ENCODE measurements around the gene TACC2. TPM values are rescaled to one million over a fixed set of nuclear protein-coding genes. Genes with fewer than 3 reads are reported as not detected.

The TACC2 gene
- total RNA-seq, 2 experiments from 2014 or later = not detected

- H3K4me1 Mint-ChIP-seq (ENCODE audit: low read depth) = peaks cover 6% of the 10 kb centered on the region
- no peaks in the 10 kb centered on the region for H3K36me3 Mint-ChIP-seq (ENCODE audit: low read depth)
- H3K4me3 Mint-ChIP-seq = peak overlapping the region; percentile 5
- peaks cover 32% of the 10 kb centered on the region for H3K27me3 Mint-ChIP-seq (ENCODE audit: low read depth)
- DNase-seq = no peak
- H3K9me3 Mint-ChIP-seq = no peaks in the 10 kb centered on the region
- H3K27ac Mint-ChIP-seq = no peak overlapping the region
- intact Hi-C loops (cut with micrococcal nuclease) = no loop called here
- CTCF ChIA-PET = no interaction called here
Measured at GRCh38 chr10:122113945-122114747, 125.2 kb downstream of the TACC2 start.

- Mint-ChIP-seq H3K9me3 (no peaks in the 10 kb centered on the region), H3K4me1 (ENCODE audit: low read depth) (peaks cover 6% of the 10 kb centered on the region), H3K4me3 (no peak overlapping the region), H3K36me3 (ENCODE audit: low read depth) (no peaks in the 10 kb centered on the region), H3K27ac (no peak overlapping the region), H3K27me3 (ENCODE audit: low read depth) (peaks cover 32% of the 10 kb centered on the region)
- CTCF ChIA-PET = interaction anchor here (0.8 kb wide), 1 partner anchor 11 kb away, joined by 7 read pairs; no protein-coding TSS in a partner anchor
- no peak for DNase-seq
- intact Hi-C loops (cut with micrococcal nuclease) = no loop called here
Measured at GRCh38 chr10:122115874-122116273, 126.9 kb downstream of the TACC2 start.

GRCh38 chr10:122116331-122116730 is 127.4 kb downstream of the TACC2 start:
- H3K4me1 Mint-ChIP-seq (ENCODE audit: low read depth) = peaks cover 6% of the 10 kb centered on the region
- no peaks in the 10 kb centered on the region for H3K36me3 Mint-ChIP-seq (ENCODE audit: low read depth)
- DNase-seq = no peak
- peaks cover 28% of the 10 kb centered on the region for H3K27me3 Mint-ChIP-seq (ENCODE audit: low read depth)
- no peak overlapping the region for H3K4me3 Mint-ChIP-seq
- H3K9me3 Mint-ChIP-seq = no peaks in the 10 kb centered on the region
- CTCF ChIA-PET = interaction anchor here (0.8 kb wide), 1 partner anchor 12 kb away, joined by 7 read pairs; no protein-coding TSS in a partner anchor
- no peak overlapping the region for H3K27ac Mint-ChIP-seq
- intact Hi-C loops (cut with micrococcal nuclease) = no loop called here

- CTCF ChIA-PET = no interaction called here
- intact Hi-C loops (cut with micrococcal nuclease) = no loop called here
- no peaks in the 10 kb centered on the region for H3K36me3 Mint-ChIP-seq (ENCODE audit: low read depth)
- H3K27ac Mint-ChIP-seq = no peak overlapping the region
- H3K4me1 Mint-ChIP-seq (ENCODE audit: low read depth) = peaks cover 4% of the 10 kb centered on the region
- no peak overlapping the region for H3K4me3 Mint-ChIP-seq
- no peaks in the 10 kb centered on the region for H3K9me3 Mint-ChIP-seq
- DNase-seq = no peak
- H3K27me3 Mint-ChIP-seq (ENCODE audit: low read depth) = peaks cover 19% of the 10 kb centered on the region
Measured at GRCh38 chr10:122117475-122117874, 128.5 kb downstream of the TACC2 start.

- Mint-ChIP-seq H3K27me3 (ENCODE audit: low read depth) (peaks cover 4% of the 10 kb centered on the region), H3K9me3 (no peaks in the 10 kb centered on the region), H3K36me3 (ENCODE audit: low read depth) (no peaks in the 10 kb centered on the region), H3K4me1 (ENCODE audit: low read depth) (no peaks in the 10 kb centered on the region), H3K27ac (no peak overlapping the region), H3K4me3 (no peak overlapping the region)
- CTCF ChIA-PET = interaction anchor here (0.8 kb wide), 1 partner anchor 1175 kb away, joined by 3 read pairs; no protein-coding TSS in a partner anchor
- no peak for DNase-seq
- intact Hi-C loops (cut with micrococcal nuclease) = no loop called here
Measured at GRCh38 chr10:122120008-122120744, 131.2 kb downstream of the TACC2 start.

GRCh38 chr10:122121059-122121458 is 132.1 kb downstream of the TACC2 start:
- CTCF ChIA-PET = no interaction called here
- no peak for DNase-seq
- intact Hi-C loops (cut with micrococcal nuclease) = no loop called here
- Mint-ChIP-seq H3K4me1 (ENCODE audit: low read depth) (no peaks in the 10 kb centered on the region), H3K27me3 (ENCODE audit: low read depth) (no peaks in the 10 kb centered on the region), H3K27ac (no peak overlapping the region), H3K36me3 (ENCODE audit: low read depth) (no peaks in the 10 kb centered on the region), H3K4me3 (no peak overlapping the region), H3K9me3 (no peaks in the 10 kb centered on the region)

GRCh38 chr10:122122493-122122892 is 133.5 kb downstream of the TACC2 start:
- H3K4me3 Mint-ChIP-seq = no peak overlapping the region
- no peaks in the 10 kb centered on the region for H3K4me1 Mint-ChIP-seq (ENCODE audit: low read depth)
- no peak for DNase-seq
- H3K27ac Mint-ChIP-seq = no peak overlapping the region
- no peaks in the 10 kb centered on the region for H3K27me3 Mint-ChIP-seq (ENCODE audit: low read depth)
- intact Hi-C loops (cut with micrococcal nuclease) = no loop called here
- CTCF ChIA-PET = no interaction called here
- H3K36me3 Mint-ChIP-seq (ENCODE audit: low read depth) = no peaks in the 10 kb centered on the region
- H3K9me3 Mint-ChIP-seq = no peaks in the 10 kb centered on the region

GRCh38 chr10:122123186-122123585 is 134.2 kb downstream of the TACC2 start:
- intact Hi-C loops (cut with micrococcal nuclease) = no loop called here
- Mint-ChIP-seq H3K27ac (no peak overlapping the region), H3K27me3 (ENCODE audit: low read depth) (peaks cover 5% of the 10 kb centered on the region), H3K4me3 (no peak overlapping the region), H3K9me3 (no peaks in the 10 kb centered on the region), H3K36me3 (ENCODE audit: low read depth) (no peaks in the 10 kb centered on the region), H3K4me1 (ENCODE audit: low read depth) (no peaks in the 10 kb centered on the region)
- CTCF ChIA-PET = interaction anchor here (0.6 kb wide), 1 partner anchor 424 kb away, joined by 3 read pairs; no protein-coding TSS in a partner anchor
- no peak for DNase-seq

GRCh38 chr10:122124342-122124741 is 135.4 kb downstream of the TACC2 start:
- CTCF ChIA-PET = no interaction called here
- Mint-ChIP-seq H3K4me3 (no peak overlapping the region), H3K27me3 (ENCODE audit: low read depth) (peaks cover 6% of the 10 kb centered on the region), H3K9me3 (no peaks in the 10 kb centered on the region), H3K27ac (no peak overlapping the region), H3K4me1 (ENCODE audit: low read depth) (no peaks in the 10 kb centered on the region), H3K36me3 (ENCODE audit: low read depth) (no peaks in the 10 kb centered on the region)
- intact Hi-C loops (cut with micrococcal nuclease) = no loop called here
- no peak for DNase-seq

GRCh38 chr10:122124808-122125207 is 135.8 kb downstream of the TACC2 start:
- DNase-seq = no peak
- Mint-ChIP-seq H3K27ac (no peak overlapping the region), H3K36me3 (ENCODE audit: low read depth) (no peaks in the 10 kb centered on the region), H3K27me3 (ENCODE audit: low read depth) (peaks cover 7% of the 10 kb centered on the region), H3K9me3 (no peaks in the 10 kb centered on the region), H3K4me1 (ENCODE audit: low read depth) (no peaks in the 10 kb centered on the region), H3K4me3 (no peak overlapping the region)
- intact Hi-C loops (cut with micrococcal nuclease) = no loop called here
- CTCF ChIA-PET = no interaction called here

GRCh38 chr10:122126763-122127659 is 138.0 kb downstream of the TACC2 start:
- DNase-seq = no peak
- Mint-ChIP-seq H3K27ac (no peak overlapping the region), H3K36me3 (ENCODE audit: low read depth) (no peaks in the 10 kb centered on the region), H3K4me1 (ENCODE audit: low read depth) (no peaks in the 10 kb centered on the region), H3K27me3 (ENCODE audit: low read depth) (peaks cover 9% of the 10 kb centered on the region), H3K4me3 (no peak overlapping the region), H3K9me3 (no peaks in the 10 kb centered on the region)
- CTCF ChIA-PET = no interaction called here
- intact Hi-C loops (cut with micrococcal nuclease) = no loop called here

GRCh38 chr10:122127943-122128342 is 139.0 kb downstream of the TACC2 start:
- CTCF ChIA-PET = interaction anchor here (0.7 kb wide), 1 partner anchor 140 kb away, joined by 3 read pairs; no protein-coding TSS in a partner anchor
- no peaks in the 10 kb centered on the region for H3K9me3 Mint-ChIP-seq
- intact Hi-C loops (cut with micrococcal nuclease) = no loop called here
- no peak overlapping the region for H3K4me3 Mint-ChIP-seq
- H3K36me3 Mint-ChIP-seq (ENCODE audit: low read depth) = no peaks in the 10 kb centered on the region
- H3K27ac Mint-ChIP-seq = no peak overlapping the region
- H3K27me3 Mint-ChIP-seq (ENCODE audit: low read depth) = peaks cover 10% of the 10 kb centered on the region
- no peaks in the 10 kb centered on the region for H3K4me1 Mint-ChIP-seq (ENCODE audit: low read depth)
- no peak for DNase-seq
